GM21737 (cell line): Measurements from ENCODE around the gene CNOT8.
"Not testable (repeated sequence)": the region's sequence is repeated elsewhere in the genome, so short reads cannot be mapped to it uniquely, and the experiment has no call there.

Experiments used
- ATAC-seq: cut with Tn5 transposase; IDR thresholded peaks from one replicate; pipeline ENCODE4 v1.9.1; 2021; ENCODE audit warnings: mild to moderate bottlenecking, moderate library complexity; ENCODE audit not compliant: unreplicated experiment

The CNOT8 gene

DNA sequence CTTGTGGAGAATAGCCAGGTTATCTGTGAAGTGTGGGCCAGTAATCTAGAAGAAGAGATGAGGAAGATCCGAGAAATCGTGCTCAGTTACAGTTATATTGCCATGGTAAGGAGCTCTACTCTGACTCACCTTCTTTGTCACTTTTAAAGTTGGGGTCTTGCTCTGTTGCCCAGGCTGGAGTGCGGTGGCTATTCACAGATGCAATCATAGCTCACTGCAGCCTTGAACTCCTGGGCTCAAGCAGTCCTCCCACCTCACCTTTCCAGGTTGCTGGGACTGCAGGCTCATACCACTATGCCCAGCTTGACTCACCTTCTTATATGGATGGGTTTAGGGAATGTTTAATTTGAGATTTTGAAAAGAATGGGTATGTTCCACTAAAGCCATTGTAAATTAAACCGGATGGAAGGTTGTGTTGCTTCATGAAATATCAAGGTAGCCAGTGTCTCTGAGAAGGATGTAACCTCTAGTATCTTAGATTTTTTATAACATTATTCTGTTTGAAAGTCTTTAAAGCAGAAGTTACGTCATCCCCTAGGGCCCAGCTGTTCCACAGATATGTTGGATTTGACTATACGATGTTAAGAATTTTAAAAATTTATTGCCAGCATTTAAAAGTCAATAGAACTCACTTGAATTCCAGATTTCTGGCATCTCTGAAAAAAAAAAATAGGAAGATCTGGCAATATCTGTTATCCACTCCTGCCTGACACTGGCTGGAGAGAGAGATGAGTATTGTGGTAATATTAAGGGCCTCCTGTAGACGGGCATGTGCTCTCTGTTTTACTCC, 5.1 kb downstream of the CNOT8 start:
- no peak for ATAC-seq

DNA sequence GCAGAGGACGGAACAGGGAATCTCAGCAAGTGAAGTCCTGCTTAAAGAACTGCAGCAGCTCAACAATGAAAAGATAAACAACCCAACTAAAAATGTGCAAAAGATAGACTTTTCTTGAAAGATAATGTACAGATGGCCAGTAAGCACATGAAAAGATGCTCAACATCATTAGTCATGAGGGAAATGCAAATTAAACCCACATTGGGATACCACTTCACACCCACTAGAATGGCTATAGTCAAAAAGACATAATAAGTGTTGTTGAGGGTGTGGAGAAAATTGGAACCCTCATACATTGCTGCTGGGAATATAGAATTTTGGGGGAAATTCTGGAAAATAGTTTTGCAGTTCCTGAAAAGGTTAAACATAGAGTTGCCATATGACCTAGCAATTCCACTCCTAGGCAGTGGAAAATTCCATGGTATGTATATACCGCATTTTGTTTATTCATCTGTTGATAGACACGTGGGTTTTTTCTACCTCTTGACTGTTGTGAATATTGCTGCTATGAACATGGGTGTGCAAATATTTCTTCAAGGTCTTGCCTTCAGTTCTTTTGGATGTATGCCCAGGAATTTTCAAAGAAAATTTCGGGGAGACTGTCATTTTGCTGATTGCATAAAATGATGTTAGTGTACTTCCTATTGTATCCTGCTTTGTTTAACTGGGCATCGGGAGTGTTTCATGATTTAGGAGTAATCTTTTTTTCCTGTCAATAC, 7.2 kb downstream of the CNOT8 start:
- no peak for ATAC-seq

DNA sequence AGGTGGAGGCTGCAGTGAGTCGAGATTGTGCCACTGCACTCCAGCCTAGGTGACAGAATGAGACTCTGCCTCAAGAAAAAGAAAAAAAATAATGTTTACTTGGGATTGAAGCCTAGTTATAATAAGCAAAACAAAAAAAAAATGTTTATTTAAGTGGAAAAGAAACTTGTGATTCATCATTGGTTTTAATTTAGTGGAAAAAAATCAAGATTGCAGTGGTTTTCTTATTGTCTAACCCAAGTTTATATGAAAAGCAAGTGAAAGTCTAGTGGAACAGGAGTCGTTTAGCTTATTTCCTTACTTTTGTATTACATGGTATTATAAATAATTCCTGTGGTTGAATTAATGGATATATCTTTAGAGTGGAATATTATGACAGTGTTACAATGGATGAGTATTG, 8.4 kb downstream of the CNOT8 start:
- no peak for ATAC-seq

DNA sequence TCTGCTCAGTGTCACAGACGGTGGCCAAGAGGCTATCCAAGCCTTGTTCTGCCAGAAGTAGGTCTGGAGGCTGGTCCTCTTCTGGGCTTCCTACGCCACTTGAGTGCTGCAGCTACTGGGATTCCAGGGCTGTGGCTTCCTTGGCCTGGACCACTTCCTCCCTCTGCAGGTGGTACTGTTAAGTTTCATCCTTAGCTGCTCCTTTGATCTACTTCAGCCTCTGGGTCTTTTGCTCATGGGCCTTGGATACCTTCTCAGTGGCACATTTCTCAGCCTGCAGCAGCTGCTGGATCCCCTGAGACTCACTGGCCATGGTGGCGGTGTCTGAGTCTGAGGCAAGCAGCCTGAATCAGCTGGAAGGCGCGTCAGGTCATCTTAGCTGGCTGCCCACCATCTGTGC, 10.3 kb downstream of the CNOT8 start:
- ATAC-seq, result no peak

DNA sequence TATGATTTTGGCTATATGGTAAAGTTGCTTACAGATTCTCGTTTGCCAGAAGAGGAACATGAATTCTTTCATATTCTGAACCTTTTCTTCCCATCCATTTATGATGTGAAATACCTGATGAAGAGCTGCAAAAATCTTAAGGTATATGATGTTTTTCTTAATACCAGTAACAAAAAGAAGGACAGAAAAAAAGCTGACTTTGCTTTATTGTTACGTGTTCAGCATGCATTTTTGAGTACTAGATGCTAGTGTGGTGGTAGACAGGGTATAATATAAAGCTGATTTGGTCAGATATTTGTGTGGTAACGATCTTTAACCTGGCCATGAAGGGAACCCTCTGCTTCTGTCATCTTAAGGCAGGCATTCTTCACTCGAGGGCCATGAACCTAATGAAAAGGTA, 13.3 kb downstream of the CNOT8 start:
- ATAC-seq, result no peak

DNA sequence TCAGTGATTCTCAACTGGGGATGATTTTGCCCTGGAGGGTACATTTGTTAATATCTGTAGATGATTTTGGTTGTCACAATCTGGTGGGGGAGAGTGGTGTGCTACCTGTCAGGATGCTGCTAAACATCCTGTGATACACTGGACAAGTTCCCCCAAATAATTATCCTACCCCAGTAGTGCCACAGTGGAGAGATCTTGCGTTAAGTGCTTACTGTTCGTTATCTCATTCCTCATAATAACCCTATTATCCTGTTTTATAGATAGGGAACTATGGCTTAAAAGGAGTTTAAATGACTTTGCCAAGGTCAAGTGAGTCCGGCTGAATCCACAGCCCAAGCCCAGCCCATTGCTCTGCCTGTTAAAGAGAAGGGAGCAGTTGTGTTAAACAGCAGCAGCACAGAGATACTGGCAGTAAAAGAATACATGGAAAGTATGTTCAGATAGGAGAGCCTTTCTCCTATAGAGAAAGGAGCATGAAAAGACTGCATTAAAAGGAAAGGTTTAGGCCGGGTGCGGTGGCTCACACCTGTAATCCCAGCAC, 15.4 kb downstream of the CNOT8 start:
- no peak for ATAC-seq

DNA sequence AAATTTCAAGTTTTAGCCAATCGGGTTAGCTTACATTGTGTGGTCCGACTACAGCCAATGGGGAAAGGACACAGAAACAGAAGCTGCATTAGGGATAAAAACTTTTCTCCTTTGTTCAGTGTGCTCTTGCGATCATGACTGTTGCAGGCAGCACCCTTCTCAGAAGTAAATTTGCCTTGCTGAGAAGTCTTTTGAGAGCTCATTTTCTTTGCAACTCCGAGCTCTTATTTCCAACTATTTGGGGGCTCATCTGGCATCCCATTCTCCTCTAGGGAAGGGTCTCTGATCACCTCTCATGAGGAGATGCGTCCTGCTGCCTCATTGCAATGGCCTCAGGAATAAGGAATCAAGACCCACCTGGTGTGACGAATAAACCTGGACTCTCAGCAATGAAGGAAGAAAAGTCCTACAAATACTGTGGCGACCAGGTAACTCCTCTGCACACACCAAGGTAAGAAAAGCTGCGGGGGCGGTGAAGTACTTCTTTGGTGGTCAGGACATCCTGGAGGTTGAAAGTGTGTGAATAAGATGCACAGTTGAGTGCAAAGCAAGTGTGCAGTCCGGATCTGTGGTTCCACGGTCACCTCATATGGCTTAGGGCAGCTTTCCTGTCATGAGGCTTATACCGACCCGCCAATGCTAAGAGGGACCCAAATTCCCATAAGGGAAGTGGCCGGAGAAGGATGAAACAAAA, 20.4 kb downstream of the CNOT8 start:
- no peak for ATAC-seq

DNA sequence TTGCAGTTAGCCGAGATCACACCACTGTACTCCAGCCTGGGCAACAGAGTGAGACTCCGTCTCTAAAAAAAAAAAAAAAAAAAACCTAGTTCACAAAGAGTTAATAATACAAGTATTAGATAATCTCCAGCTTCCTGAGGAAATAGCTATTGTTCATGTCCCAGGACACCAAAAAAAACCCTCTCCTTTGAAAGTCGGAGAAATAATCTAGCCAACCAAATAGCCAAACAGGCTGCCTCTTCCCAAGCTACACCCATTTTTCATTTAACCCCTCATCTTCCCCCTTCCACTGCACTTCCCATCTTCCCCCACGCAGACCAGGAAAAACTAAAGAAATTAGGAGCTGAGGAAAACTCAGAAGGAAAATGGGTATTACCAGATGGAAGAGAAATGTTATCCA, 23.6 kb downstream of the CNOT8 start:
- no peak for ATAC-seq

DNA sequence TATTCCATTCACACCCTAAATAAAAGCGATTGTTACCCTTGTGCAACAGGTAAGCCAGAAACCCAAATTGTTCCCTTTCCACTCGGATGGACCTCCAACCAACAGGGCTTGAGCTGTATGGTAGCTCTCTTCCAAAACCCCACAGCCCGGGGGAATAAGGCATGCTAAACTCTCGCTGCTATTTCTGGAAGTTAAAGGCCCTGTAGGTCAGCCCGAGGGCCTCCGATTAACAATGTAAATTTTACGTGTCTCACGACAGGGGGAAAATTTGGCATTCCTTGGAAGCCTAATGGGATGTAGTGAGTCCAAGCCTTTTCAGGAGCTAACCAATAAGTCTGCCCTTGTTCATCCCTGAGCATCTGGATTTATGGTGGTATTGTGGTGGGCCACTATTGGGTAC, 26.0 kb downstream of the CNOT8 start:
- ATAC-seq, result no peak

DNA sequence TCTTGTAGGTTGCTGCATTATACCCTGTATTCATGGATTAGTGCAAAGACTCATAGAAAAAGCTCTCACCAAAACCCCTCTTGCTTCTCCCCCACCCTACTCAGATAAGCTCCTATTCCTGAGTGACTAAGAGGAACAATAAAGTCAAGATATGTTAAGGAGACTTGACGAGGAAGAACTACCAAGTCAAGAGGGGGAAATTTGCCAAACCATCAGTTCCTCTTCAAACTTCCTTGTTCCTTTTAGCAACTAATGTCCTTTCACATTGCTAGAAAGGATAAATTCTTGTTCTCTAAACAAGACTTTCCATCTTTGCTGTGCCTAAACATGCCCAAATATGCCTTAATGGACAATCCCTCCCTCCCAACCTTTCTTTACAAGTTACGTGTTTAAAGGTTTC, 27.0 kb downstream of the CNOT8 start:
- no peak for ATAC-seq

DNA sequence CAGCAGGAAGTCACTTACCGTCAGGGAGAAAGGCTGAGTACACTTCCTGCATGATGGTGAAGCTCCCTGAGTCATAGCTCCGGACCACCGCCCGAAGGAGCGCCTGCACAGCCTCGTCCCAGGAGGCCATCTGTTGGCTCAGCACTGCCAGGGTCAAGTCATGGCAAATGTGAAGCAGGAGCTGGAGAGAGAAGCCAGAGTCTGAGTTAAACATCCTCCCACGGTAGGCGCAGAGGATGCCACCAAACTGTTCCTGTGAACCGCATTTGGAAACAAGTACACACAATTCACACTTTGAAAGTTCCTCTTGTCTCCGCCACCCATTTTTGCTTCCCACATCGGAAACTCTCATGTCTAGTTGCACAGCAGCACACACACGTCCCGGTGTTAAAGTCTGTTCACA, 33.9 kb downstream of the CNOT8 start:
- ATAC-seq, result no peak

DNA sequence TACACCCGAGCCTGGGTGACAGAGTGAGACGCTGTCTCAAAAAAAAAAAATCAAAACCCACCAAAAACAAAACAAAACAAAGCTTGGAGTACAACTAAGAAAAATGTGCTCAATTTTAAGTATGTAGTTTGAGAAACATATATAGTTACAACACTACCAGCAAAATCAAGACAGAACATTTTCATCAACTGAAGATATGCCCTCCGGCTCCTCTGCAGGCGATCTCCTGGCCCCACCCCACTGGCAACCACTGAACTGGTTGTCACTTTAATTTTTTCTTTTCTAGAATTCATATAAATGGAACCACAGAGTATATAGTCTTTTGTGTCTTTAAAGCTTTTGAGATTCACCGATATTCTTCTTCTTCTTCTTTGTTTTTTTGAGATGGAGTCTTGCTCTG, 35.0 kb downstream of the CNOT8 start:
- ATAC-seq, result no peak

DNA sequence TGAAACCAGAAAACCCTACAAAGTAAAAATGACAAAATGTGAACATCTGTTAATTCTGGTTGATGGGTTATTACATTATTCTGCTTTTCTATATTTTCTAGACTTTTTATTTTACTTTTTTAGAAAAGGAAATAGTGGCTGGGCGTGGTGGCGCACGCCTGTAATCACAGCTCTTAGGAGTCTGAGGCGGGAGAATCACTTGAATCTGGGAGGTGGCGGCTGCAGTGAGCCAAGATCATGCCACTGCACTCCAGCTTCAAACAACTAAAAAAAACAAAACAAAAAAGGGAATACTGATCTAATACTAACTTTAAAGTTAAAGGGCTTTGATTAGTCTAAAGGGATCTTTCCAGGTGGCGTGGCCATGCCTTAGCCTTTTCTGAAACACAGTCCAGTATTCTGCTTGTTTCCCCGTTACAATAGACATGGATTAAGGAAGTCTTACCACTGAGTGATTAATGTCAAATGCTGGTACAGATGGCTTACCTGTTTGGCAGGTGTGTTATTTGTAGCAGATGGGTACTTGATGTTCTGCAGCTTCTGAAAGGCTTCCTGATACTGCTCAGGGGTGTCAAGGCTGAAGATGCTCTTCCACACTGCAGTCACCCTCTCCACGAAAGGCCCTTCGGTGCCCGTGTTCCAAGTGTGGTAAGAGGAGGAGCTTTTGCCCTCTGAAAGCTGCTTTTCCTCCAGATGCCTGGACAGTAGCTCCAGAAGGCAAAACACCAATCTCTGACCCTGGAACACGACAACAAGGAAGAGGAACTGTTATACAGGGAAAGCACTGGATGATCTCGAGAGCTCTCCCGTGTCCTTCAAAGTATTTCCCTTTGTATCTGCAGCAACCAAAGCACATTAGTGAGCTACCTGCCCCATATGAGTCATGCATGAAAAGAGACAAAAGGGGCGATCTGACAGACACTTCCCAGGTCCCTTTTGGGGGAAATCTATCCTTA, 37.5 kb downstream of the CNOT8 start:
- ATAC-seq, result no peak

DNA sequence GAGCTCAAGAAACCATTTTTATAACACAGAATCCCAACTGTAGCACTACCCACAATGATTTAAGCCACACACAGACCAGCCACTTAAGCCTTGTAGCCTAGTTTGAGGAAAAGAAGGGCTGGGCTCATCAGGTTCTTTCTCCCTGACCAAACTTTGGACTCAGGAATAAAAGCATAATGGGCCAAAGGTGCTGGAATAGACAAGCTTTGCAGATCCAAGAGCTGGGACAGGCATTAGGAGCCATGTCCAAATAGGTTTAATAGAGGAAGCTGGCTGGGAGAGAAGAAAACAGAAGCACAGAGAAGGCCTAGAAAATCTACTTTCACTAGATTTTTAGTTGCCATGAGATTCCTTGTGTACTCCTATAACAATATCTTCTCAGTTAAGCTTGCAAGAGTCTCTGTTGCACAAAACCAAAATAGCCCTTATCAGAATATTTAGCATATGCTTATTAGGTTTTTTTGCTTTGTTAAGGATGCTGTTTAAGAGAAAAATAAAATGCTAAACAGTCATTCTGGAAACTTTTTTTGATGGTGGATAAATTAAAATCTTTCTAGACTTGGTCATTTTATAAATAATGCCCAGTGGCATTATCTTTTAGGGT, 38.2 kb downstream of the CNOT8 start:
- no peak for ATAC-seq

DNA sequence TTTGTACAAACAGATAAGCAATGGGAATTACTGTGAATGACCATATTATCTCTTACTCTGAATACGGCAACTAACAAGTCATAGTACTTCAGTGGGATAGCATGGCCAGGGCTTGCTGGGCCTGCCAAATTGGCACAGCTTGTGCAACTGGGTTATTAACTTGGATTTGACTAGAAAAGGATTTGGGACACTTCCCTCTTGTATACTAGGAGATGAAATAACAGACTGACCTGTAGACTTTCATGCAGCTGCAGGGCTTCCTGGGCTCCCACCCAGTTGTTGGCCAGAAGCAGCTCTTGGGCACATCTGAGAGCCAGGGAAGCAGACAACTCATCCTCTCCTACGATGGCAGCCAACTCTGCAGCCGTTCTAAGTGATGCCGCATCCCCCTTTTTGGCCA, 39.8 kb downstream of the CNOT8 start:
- no peak for ATAC-seq

DNA sequence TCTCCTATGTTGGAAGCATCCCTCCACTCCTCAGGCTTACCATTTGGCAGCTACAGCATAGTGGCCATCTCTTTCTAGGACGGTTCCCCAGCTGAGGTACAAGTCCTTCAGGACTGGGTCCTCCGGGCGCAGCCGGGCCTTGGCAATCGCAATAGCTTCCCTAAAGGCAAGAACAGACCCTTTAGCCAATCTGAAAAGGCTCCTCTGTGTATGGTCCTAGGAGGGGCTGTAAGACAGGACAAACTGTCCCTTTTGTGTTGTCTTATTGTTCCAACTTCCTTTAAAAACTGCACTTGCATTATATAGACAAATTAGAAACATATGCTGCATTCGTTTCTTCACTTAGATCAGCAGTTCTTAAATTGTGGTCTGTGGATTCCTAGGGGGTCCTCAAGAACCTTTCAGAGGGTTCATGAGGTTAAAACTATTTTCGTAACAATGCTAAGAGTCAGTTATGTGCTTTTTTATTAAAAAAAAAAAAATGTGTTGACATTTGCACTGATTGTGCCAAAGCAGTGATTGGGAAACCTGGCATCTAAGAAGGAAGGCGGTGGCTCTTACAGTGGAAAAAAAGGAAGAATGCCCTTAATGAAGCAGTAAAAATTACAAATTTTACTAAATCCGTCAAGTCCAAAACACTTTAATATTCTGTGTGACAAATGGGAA, 40.9 kb downstream of the CNOT8 start:
- no peak for ATAC-seq

DNA sequence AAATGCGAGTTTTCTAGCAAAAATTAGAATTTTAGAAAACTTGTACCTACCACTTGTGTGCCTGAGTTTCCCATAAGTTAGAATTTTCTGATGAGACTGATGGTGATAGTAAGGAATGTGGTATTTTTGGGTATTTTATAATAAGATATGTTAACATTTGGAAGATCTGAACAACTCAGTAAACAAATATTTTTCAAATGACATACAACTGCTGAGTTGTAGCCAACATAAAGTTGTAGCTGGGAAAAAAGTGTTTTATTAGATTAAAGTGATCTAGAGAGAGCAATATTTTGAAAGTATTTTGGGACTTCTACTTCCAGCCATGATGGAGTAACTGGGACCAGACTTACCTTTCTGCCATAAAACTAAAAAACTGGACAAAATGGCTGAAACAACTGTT, 41.6 kb downstream of the CNOT8 start:
- ATAC-seq, result no peak

DNA sequence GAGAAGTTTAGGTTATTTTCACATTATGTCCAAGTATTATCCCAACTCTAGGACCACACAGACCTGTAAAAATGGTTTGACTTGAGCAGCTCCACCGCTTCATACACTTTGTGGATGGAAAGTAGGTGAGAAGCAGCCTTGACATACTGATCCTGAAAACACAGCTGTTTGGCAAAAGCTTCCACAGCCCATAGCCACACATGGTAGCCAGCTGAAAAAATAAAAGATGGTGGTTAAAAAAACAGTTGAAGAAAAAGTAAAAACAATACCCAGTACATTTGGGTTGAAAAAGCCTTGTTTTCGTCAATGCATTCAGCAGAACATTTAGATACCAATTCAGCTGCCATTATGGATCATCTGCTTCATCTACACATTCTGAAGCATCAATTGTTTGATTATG, 42.8 kb downstream of the CNOT8 start:
- no peak for ATAC-seq

DNA sequence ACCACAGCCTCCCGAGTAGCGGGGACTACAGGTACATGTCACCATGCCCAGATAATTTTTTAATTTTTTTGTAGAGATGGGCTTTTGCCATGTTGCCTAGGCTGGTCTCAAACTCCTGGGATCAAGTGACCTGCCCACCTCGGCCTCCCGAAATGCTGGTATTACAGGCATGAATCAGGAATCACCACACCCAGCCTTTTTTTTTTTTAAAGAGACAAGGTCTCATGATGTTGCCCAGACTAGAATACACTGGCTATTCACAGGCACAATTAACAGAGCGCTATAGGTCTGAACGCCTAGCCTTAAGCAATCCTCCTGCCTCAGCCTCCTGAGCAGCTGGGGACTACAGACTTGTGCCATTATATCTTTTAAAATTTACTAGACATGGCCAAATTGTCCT, 43.5 kb downstream of the CNOT8 start:
- ATAC-seq, result no peak

DNA sequence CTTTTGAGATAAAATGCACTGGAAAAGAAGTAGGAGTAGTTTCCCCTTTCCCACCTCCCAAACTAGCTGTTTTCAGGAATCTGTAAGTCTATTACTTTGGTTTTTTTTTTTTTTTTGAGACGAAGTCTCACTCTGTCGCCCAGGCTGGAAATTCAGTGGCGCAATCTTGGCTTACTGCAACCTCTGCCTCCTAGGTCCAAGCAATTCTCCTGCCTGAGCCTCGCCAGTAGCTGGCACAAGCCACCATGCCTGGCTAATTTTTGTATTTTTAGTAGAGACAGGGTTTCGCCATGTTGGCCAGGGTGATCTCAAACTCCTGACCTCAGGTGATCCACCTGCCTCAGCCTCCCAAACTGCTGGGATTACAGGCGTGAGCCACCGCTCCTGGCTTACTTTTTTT, 47.2 kb downstream of the CNOT8 start:
- ATAC-seq, result not testable (repeated sequence)
